ENCODE results near the gene TANGO2. TPM values are rescaled to one million over a fixed set of nuclear protein-coding genes. Genes with fewer than 3 reads are reported as not detected.

The TANGO2 gene
- total RNA-seq, 1 donor from 2014 or later = 19.9 TPM

DNA sequence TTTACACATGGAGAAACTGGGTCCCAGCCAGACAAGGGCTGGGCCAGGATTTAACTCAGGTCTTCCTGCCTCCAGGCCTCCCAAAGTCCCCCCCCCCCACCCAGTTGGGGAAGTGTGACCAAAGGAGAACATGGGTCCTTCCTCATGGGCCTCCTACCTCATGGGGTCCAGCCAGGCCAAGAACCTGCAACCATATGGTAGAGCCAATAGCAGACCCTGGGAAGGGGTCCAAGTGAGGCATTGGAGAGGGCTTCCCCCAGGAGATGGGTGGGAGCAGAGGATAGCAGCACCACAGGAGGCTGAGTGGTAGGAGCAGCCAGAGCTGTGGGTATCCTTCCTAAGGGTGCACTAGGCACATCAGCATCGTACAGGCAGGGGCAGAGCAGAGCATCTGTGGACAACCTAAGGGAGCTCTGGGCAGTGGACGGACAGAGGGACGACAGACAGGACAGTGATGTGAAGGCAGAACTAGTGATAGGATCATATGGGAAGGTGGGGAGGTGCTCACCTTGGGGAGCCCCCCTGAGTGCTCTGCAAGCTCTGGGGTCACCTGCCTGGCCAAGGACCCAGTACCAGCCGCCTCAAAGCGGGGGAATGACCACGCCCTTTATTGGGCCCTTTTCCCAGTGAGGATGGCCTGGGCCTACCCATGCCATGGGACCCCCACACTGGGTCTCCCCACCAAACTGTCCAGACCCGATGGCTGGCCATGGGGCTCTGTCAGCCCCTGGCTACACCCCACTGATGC lies 8.7 kb upstream of the TANGO2 start:
- Mint-ChIP-seq H3K9me3 (ENCODE audit: low read depth) (no peaks in the 10 kb centered on the region), H3K36me3 (ENCODE audit: insufficient read depth) (no peaks in the 10 kb centered on the region), H3K27me3 (peaks cover 23% of the 10 kb centered on the region), H3K4me1 (ENCODE audit: low read depth) (peaks cover 2% of the 10 kb centered on the region), H3K27ac (peak overlapping the region; percentile 68), H3K4me3 (ENCODE audit: low read depth) (no peak overlapping the region)
- TF ChIP-seq CTCF (IDR thresholded peaks at IDR 0.05; ENCODE audit: unreplicated experiment) = no peak
- no peak for DNase-seq (ENCODE audit: low spot score, unreplicated experiment)

GRCh38 chr22:20012741-20013331 lies 8.1 kb upstream of the TANGO2 start:
- no peak for TF ChIP-seq CTCF (IDR thresholded peaks at IDR 0.05; ENCODE audit: unreplicated experiment)
- Mint-ChIP-seq H3K27me3 (peaks cover 25% of the 10 kb centered on the region), H3K4me1 (ENCODE audit: low read depth) (peaks cover 2% of the 10 kb centered on the region), H3K36me3 (ENCODE audit: insufficient read depth) (no peaks in the 10 kb centered on the region), H3K4me3 (ENCODE audit: low read depth) (no peak overlapping the region), H3K27ac (no peak overlapping the region), H3K9me3 (ENCODE audit: low read depth) (no peaks in the 10 kb centered on the region)
- no peak for DNase-seq (ENCODE audit: low spot score, unreplicated experiment)

GRCh38 chr22:20013382-20013871 lies 7.5 kb upstream of the TANGO2 start:
- no peak overlapping the region for H3K4me3 Mint-ChIP-seq (ENCODE audit: low read depth)
- peaks cover 2% of the 10 kb centered on the region for H3K4me1 Mint-ChIP-seq (ENCODE audit: low read depth)
- peak; percentile 78 for DNase-seq (ENCODE audit: low spot score, unreplicated experiment)
- H3K27me3 Mint-ChIP-seq = peaks cover 30% of the 10 kb centered on the region
- peak; percentile 85 for TF ChIP-seq CTCF (IDR thresholded peaks at IDR 0.05; ENCODE audit: unreplicated experiment)
- H3K36me3 Mint-ChIP-seq (ENCODE audit: insufficient read depth) = no peaks in the 10 kb centered on the region
- no peaks in the 10 kb centered on the region for H3K9me3 Mint-ChIP-seq (ENCODE audit: low read depth)
- H3K27ac Mint-ChIP-seq = no peak overlapping the region

DNA sequence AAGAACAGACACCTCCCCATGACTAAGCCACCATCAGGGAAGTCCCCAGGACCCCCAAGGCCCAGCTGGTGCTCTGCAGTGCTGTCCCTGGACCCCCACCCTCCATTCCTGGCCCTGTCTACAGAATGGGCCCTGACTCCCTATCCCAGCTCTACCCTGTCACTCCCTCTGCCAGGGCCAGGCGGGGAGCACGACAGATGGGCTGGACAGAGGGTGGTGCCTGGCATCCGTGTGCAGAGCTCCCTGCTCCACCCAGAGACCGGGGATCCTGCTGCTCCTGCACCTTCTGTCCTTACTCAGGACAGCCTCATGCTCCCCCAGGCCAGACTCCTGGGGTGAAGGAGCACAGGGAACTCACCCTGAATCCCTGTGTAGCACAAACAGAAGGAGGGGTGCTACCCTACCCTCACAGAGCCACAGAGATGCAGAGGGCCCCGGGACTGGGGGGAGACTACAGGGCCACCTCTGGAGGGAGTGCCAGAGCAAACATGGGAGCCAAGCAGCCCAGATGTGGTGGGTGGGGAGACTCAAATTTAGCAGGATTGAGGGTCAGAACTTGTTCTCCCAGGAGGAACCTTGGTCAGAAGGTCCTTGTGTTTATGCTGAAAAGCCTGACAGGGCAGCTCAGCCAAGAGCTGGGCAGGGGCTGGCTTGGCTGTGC lies 6.3 kb upstream of the TANGO2 start:
- no peak overlapping the region for H3K27ac Mint-ChIP-seq
- peaks cover 39% of the 10 kb centered on the region for H3K27me3 Mint-ChIP-seq
- DNase-seq (ENCODE audit: low spot score, unreplicated experiment) = no peak
- TF ChIP-seq CTCF (IDR thresholded peaks at IDR 0.05; ENCODE audit: unreplicated experiment) = no peak
- no peak overlapping the region for H3K4me3 Mint-ChIP-seq (ENCODE audit: low read depth)
- H3K9me3 Mint-ChIP-seq (ENCODE audit: low read depth) = no peaks in the 10 kb centered on the region
- H3K36me3 Mint-ChIP-seq (ENCODE audit: insufficient read depth) = no peaks in the 10 kb centered on the region
- peaks cover 2% of the 10 kb centered on the region for H3K4me1 Mint-ChIP-seq (ENCODE audit: low read depth)

GRCh38 chr22:20015187-20015625 lies 5.7 kb upstream of the TANGO2 start:
- peaks cover 44% of the 10 kb centered on the region for H3K27me3 Mint-ChIP-seq
- H3K27ac Mint-ChIP-seq = no peak overlapping the region
- DNase-seq (ENCODE audit: low spot score, unreplicated experiment) = no peak
- no peaks in the 10 kb centered on the region for H3K9me3 Mint-ChIP-seq (ENCODE audit: low read depth)
- TF ChIP-seq CTCF (IDR thresholded peaks at IDR 0.05; ENCODE audit: unreplicated experiment) = no peak
- H3K4me3 Mint-ChIP-seq (ENCODE audit: low read depth) = peak overlapping the region; percentile 63
- H3K4me1 Mint-ChIP-seq (ENCODE audit: low read depth) = peaks cover 2% of the 10 kb centered on the region
- H3K36me3 Mint-ChIP-seq (ENCODE audit: insufficient read depth) = no peaks in the 10 kb centered on the region
